K562 (cell line): ENCODE measurements around the gene MB21D2. TPM values are rescaled to one million over a fixed set of nuclear protein-coding genes. Genes with fewer than 3 reads are reported as not detected.

ENCODE experiments used
- ATAC-seq: fragments of 200-7000 bp; cut with Tn5 transposase; 3 replicates; pipeline ENCODE4 v1.9.1; 2020; ENCODE audit warnings: moderate library complexity
- BruUV-seq: library from RNA; stranded (reverse); fragments of 400-500 nt; replicated peaks from 2 replicates; lab custom pipeline; 2021; lab: Mats Ljungman, UMichigan
- CTCF ChIA-PET: fragments of 300-600 bp; formaldehyde crosslinking; extraction: SDS; loops from one replicate; lab custom pipeline; 2021; ENCODE audit warnings: low intra/inter-chr PET ratio; lab: Yijun Ruan, JAX
- POLR2A ChIA-PET: fragments of 300-600, 350-650 bp; sonication (Branson Sonifier 250); formaldehyde crosslinking; extraction: SDS; loops from one replicate; lab custom pipeline; 2021; ENCODE audit warnings: antibody characterized with exemption, inconsistent platforms; lab: Yijun Ruan, JAX
- DNase-seq, 4 experiments: peaks; one replicate each; pipeline versions ENCODE4 v3.0.0 to v3.0.0-alpha.2; 2011 to 2018; ENCODE audit warnings: low spot score in 3 of 4, mixed read lengths in 3 of 4; ENCODE audit errors: extremely low read depth in 1 of 4
- FAIRE-seq: peaks from 2 replicates; lab custom pipeline; 2011; peaks lifted over from hg19 to GRCh38; lab: Jason Lieb, UNC
- H2AFZ ChIP-seq: 2 replicates; pipeline ENCODE4 v1.6.0; 2011; ENCODE audit warnings: low read depth, low read length, control low read depth, inconsistent platforms
- H3K27ac ChIP-seq: fragments of 200-600 bp; 3 replicates; pipeline ENCODE4 v1.8.0; 2011; ENCODE audit warnings: low read depth, mild to moderate bottlenecking, control low read depth, inconsistent platforms, low read length, moderate library complexity, mixed read lengths; ENCODE audit errors: extremely low read depth
- H3K27me3 ChIP-seq, 2 experiments: fragments of 300-600 bp in 1 of 2; 2 replicates in 1 of 2; 3 replicates in 1 of 2; pipeline versions ENCODE4 v1.6.0 to v1.8.0; 2011; ENCODE audit warnings: inconsistent platforms in 2 of 2, low read length in 2 of 2, mild to moderate bottlenecking in 1 of 2, mixed read lengths in 1 of 2, moderate library complexity in 1 of 2; ENCODE audit not compliant: control insufficient read depth in 2 of 2, insufficient read depth in 2 of 2
- H3K36me3 ChIP-seq: fragments of 300-600 bp; 3 replicates; pipeline ENCODE4 v1.8.0; 2011; ENCODE audit warnings: mild to moderate bottlenecking, low read length, inconsistent platforms; ENCODE audit not compliant: control insufficient read depth, insufficient read depth
- H3K4me1 ChIP-seq, 2 experiments: fragments of 200-600 bp in 1 of 2; replicated peaks in 1 of 2; 2 replicates in 1 of 2; 3 replicates in 1 of 2; pipeline versions ENCODE4 v1.5.1 to v1.8.0; 2011; ENCODE audit warnings: inconsistent platforms in 2 of 2, low read length in 2 of 2, mild to moderate bottlenecking in 1 of 2, mixed read lengths in 1 of 2, moderate library complexity in 1 of 2; ENCODE audit not compliant: control insufficient read depth in 2 of 2, insufficient read depth in 2 of 2
- H3K4me2 ChIP-seq: 2 replicates; pipeline ENCODE4 v1.6.1; 2011; ENCODE audit warnings: low read length, control low read depth, inconsistent platforms, mixed read lengths; ENCODE audit not compliant: insufficient read depth
- H3K4me3 ChIP-seq: fragments of 200-600 bp; sonication (generic), shearing (Covaris generic); 2 replicates; pipeline ENCODE4 v1.5.1; 2016; ENCODE audit warnings: control low read depth, inconsistent platforms
- H3K79me2 ChIP-seq: fragments of 200-600 bp; 3 replicates; pipeline ENCODE4 v1.8.0; 2011; ENCODE audit warnings: low read length, inconsistent platforms; ENCODE audit not compliant: control insufficient read depth, insufficient read depth
- H3K9ac ChIP-seq, 2 experiments: 2 replicates each; pipeline versions ENCODE4 v1.6.0 to v1.6.1; 2011; ENCODE audit warnings: low read depth in 2 of 2, low read length in 2 of 2, control low read depth in 1 of 2, inconsistent platforms in 1 of 2, mild to moderate bottlenecking in 1 of 2, mixed read lengths in 1 of 2; ENCODE audit not compliant: insufficient read depth in 1 of 2
- H3K9me1 ChIP-seq: one replicate; pipeline ENCODE4 v1.6.0; 2011; ENCODE audit warnings: inconsistent platforms, mild to moderate bottlenecking, low read length, moderate library complexity; ENCODE audit not compliant: control insufficient read depth, insufficient read depth
- H3K9me3 ChIP-seq: replicated peaks from 2 replicates; pipeline ENCODE4 v1.5.1; 2011; ENCODE audit warnings: low read depth, low read length, inconsistent platforms; ENCODE audit not compliant: control insufficient read depth, insufficient read depth
- H4K20me1 ChIP-seq: replicated peaks from 2 replicates; pipeline ENCODE4 v1.6.1; 2011; ENCODE audit warnings: low read length, inconsistent platforms, mixed read lengths; ENCODE audit not compliant: control insufficient read depth, insufficient read depth
- CBFA2T3 ChIP-seq: fragments of 450-650 bp; IDR thresholded peaks from 2 replicates; pipeline ENCODE4 v1.6.1; 2017
- NCOR1 ChIP-seq: fragments of 450-650 bp; IDR thresholded peaks from 2 replicates; pipeline ENCODE4 v1.6.1; 2016; ENCODE audit warnings: mild to moderate bottlenecking, moderate library complexity
- NFE2L1 ChIP-seq: fragments of 450-650 bp; IDR thresholded peaks from 2 replicates; pipeline ENCODE4 v1.6.1; 2016; ENCODE audit warnings: missing genetic modification characterization, low read depth, mild to moderate bottlenecking, missing compliant biosample characterization, moderate library complexity, borderline replicate concordance
- NR1H2 ChIP-seq: sonication (generic); formaldehyde crosslinking; IDR thresholded peaks from 2 replicates; pipeline ENCODE4 v1.4.0; 2020; ENCODE audit warnings: mild to moderate bottlenecking, missing genetic modification reagents
- TCF3 ChIP-seq: sonication (generic); formaldehyde crosslinking; IDR thresholded peaks from 2 replicates; pipeline ENCODE4 v1.4.0; 2020; ENCODE audit warnings: mild to moderate bottlenecking, missing genetic modification reagents
- TCF7L2 ChIP-seq: fragments of 150-350 bp; IDR thresholded peaks from 2 replicates; pipeline ENCODE4 v1.6.1; 2016; ENCODE audit warnings: low read depth, mild to moderate bottlenecking, low read length, moderate library complexity
- TFAM ChIP-seq: fragments of 250-450 bp; sonication (Bioruptor Pico); conservative IDR thresholded peaks from 2 replicates; pipeline ENCODE4 v1.5.0; 2021; ENCODE audit warnings: mild to moderate bottlenecking, moderate library complexity
- TGIF2 ChIP-seq: sonication (generic); formaldehyde crosslinking; IDR thresholded peaks from 2 replicates; pipeline ENCODE4 v1.8.1; 2022; ENCODE audit warnings: mild to moderate bottlenecking, missing genetic modification reagents, moderate library complexity
- ZNF561 ChIP-seq: fragments of 450-650 bp; formaldehyde crosslinking; conservative IDR thresholded peaks from 2 replicates; pipeline ENCODE4 v1.4.0; 2020; ENCODE audit warnings: mild to moderate bottlenecking, moderate library complexity
- ZNF778 ChIP-seq: fragments of 450-650 bp; formaldehyde crosslinking; IDR thresholded peaks from 2 replicates; pipeline ENCODE4 v1.4.0; 2020; ENCODE audit warnings: mild to moderate bottlenecking, moderate library complexity
- WGBS: fragments of 100-300 bp; shearing (Covaris generic); methylation state at CpG from one replicate; pipeline ENCODE4 v1.1.6; 2016; ENCODE audit warnings: low coverage, mixed read lengths; ENCODE audit not compliant: insufficient coverage; ENCODE audit errors: missing lambda C conversion rate; 5-methylcytosine and 5-hydroxymethylcytosine counted together
- in situ Hi-C: fragments of 300-500 bp; cut with MboI; formaldehyde crosslinking; loops from 4 replicates; pipeline ENCODE4 v1.15.0; 2018; ENCODE audit warnings: inconsistent platforms, mixed read lengths
- intact Hi-C: fragments of 100-400 bp; cut with micrococcal nuclease; formaldehyde crosslinking; loops from 2 replicates; pipeline ENCODE4 v1.14.2; 2022
- polyA plus RNA-seq, 8 experiments: library from polyadenylated mRNA; depleted of rRNA in 4 of 8; stranded (reverse) in 5 of 8; unstranded in 3 of 8; fragments of >200 nt; fragmentation: Nextera tagmentation in 2 of 8; fragmentation: Illumina TruSeq in 1 of 8; extraction: Ambion mirVana in 2 of 8; extraction: Trizol in 1 of 8; gene quantifications; 2 replicates each; pipeline versions ENCODE4 v1.2.1 to v1.2.3, GENCODE V29; 2011 to 2014; ENCODE audit warnings: inconsistent platforms in 1 of 8, missing spikeins in 1 of 8
- total RNA-seq, 7 experiments: library from RNA; depleted of rRNA in 6 of 7; stranded (reverse); fragments of >200 nt in 6 of 7; fragmentation: Illumina TruSeq in 2 of 7; extraction: Trizol in 2 of 7; gene quantifications; 2 replicates each; pipeline versions ENCODE4 v1.2.1 to v1.2.3, GENCODE V29; 2011 to 2021; ENCODE audit warnings: low replicate concordance in 1 of 7
- TF ChIP-seq, protein P1 (sequence below), 3 experiments: IDR thresholded peaks in 2 of 3; conservative IDR thresholded peaks in 1 of 3; 2 replicates each; pipeline ENCODE4 v1.5.1; 2011 to 2012; ENCODE audit warnings: low read length in 3 of 3, mild to moderate bottlenecking in 3 of 3, control low read depth in 2 of 3, improper control_type of control experiment in 1 of 3, inconsistent platforms in 1 of 3, low read depth in 1 of 3, mixed read lengths in 1 of 3, moderate library complexity in 1 of 3; ENCODE audit not compliant: insufficient read depth in 2 of 3
- TF ChIP-seq, protein P2 (sequence below): fragments of 200-800 bp; sonication (Bioruptor generic); IDR thresholded peaks from 2 replicates; pipeline ENCODE4 v1.6.1; 2017; ENCODE audit warnings: missing genetic modification characterization, missing compliant biosample characterization
- TF ChIP-seq, protein P3 (sequence below): IDR thresholded peaks from 2 replicates; pipeline ENCODE4 v1.6.1; 2011; ENCODE audit warnings: borderline replicate concordance, low read depth, mild to moderate bottlenecking, moderate library complexity, low read length; ENCODE audit not compliant: insufficient read depth, poor library complexity, severe bottlenecking
- TF ChIP-seq, protein P4 (sequence below), 2 experiments: fragments of 450-650 bp in 1 of 2; sonication (generic) in 1 of 2; formaldehyde crosslinking; conservative IDR thresholded peaks; 2 replicates each; pipeline versions ENCODE4 v1.4.0 to v1.8.1; 2020 to 2022; ENCODE audit warnings: mild to moderate bottlenecking in 1 of 2, missing genetic modification reagents in 1 of 2

Gene MB21D2
- total and polyA plus RNA-seq, 9 of the 15 experiments (the other 6 are each of a cell fraction or from before 2014, with no cell fraction given): 0.01 TPM; not detected in 8

DNA sequence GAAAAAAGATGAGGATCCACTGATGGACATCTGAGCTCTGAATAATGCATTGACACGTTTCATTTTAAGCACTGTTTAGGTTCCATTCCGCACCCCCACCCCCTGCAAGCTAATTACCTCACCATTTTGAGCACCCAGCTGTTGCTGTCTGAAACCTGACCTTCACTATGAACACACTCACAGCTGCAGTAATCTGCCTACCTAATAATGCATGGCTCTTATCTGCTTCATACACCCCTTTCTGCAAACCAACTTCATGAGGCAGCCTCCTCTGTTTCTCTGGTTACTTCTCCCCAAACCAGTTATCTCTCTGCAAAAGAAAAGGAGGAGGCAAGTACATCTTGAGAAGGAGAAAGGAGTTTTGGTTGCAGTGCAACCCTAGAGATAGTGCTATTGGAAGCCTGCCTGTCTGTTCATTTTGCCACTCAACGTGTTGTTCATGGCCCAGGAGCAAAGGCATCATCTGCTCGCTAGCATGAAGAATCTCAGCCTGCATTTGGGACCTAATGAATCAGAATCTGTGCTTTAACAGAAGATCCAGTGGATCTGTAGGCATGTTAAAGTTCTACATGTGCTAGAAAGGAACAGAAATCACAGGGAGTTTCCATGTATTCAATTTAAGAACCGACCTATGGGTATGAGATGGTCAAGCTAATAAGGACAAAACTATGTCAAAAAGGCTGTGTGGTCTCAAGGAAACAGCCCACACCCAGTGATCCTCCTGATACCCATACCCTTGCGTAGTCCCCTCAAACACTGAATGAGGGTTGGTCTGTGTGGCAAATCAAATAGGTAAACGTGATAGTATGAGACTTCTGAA, 87.2 kb downstream of the MB21D2 start:
- ATAC-seq: no peak
- Histone ChIP-seq H3K27me3 (no peaks in the 10 kb centered on the region), H4K20me1 (no peaks in the 10 kb centered on the region; the same call in 1 of the 2 replicates), H3K27ac (no peak overlapping the region), H3K4me2 (no peak overlapping the region), H2AFZ (no peak overlapping the region), H3K4me3 (no peak overlapping the region), H3K9me3 (no peaks in the 10 kb centered on the region), H3K9me1 (no peaks in the 10 kb centered on the region), H3K36me3 (no peaks in the 10 kb centered on the region), H3K4me1 (no peaks in the 10 kb centered on the region), H3K9ac (no peak overlapping the region), H3K79me2 (no peaks in the 10 kb centered on the region)
- under 1% methylated on average over 7 of the region's 7 CpGs for WGBS
- no peak for FAIRE-seq
- CTCF ChIA-PET: no interaction called here
- intact Hi-C loops (no loop called here), in situ Hi-C loops (no loop called here)
- no TSS peak for BruUV-seq
- POLR2A ChIA-PET: no interaction called here
- peak in 1 of 4 experiments; percentile 13 for DNase-seq
- TF ChIP-seq NFE2L1 (tag) (no peak), TCF3 (CRISPR knock-in tag) (peak; percentile 33; the same call in 1 of the 2 replicates), NR1H2 (CRISPR knock-in tag) (no peak), TGIF2 (CRISPR knock-in tag) (no peak), ZNF778 (CRISPR knock-in tag) (no peak), TCF7L2 (no peak), NCOR1 (peak; percentile 27; the same call in 1 of the 2 replicates), TFAM (CRISPR knock-in tag) (no peak), CBFA2T3 (peak; percentile 81), ZNF561 (CRISPR knock-in tag) (no peak)
- TF ChIP-seq, protein P1, sequence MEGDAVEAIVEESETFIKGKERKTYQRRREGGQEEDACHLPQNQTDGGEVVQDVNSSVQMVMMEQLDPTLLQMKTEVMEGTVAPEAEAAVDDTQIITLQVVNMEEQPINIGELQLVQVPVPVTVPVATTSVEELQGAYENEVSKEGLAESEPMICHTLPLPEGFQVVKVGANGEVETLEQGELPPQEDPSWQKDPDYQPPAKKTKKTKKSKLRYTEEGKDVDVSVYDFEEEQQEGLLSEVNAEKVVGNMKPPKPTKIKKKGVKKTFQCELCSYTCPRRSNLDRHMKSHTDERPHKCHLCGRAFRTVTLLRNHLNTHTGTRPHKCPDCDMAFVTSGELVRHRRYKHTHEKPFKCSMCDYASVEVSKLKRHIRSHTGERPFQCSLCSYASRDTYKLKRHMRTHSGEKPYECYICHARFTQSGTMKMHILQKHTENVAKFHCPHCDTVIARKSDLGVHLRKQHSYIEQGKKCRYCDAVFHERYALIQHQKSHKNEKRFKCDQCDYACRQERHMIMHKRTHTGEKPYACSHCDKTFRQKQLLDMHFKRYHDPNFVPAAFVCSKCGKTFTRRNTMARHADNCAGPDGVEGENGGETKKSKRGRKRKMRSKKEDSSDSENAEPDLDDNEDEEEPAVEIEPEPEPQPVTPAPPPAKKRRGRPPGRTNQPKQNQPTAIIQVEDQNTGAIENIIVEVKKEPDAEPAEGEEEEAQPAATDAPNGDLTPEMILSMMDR (IDR thresholded peaks at IDR 0.05 in 2 of 3, conservative IDR thresholded peaks at IDR 0.05 in 1 of 3; ENCODE audit: insufficient read depth in 2 of 3, low read depth in 1 of 3, low read length in 3 of 3): no peak
- TF ChIP-seq, protein P2, sequence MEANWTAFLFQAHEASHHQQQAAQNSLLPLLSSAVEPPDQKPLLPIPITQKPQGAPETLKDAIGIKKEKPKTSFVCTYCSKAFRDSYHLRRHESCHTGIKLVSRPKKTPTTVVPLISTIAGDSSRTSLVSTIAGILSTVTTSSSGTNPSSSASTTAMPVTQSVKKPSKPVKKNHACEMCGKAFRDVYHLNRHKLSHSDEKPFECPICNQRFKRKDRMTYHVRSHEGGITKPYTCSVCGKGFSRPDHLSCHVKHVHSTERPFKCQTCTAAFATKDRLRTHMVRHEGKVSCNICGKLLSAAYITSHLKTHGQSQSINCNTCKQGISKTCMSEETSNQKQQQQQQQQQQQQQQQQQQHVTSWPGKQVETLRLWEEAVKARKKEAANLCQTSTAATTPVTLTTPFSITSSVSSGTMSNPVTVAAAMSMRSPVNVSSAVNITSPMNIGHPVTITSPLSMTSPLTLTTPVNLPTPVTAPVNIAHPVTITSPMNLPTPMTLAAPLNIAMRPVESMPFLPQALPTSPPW: no peak
- TF ChIP-seq, protein P3, sequence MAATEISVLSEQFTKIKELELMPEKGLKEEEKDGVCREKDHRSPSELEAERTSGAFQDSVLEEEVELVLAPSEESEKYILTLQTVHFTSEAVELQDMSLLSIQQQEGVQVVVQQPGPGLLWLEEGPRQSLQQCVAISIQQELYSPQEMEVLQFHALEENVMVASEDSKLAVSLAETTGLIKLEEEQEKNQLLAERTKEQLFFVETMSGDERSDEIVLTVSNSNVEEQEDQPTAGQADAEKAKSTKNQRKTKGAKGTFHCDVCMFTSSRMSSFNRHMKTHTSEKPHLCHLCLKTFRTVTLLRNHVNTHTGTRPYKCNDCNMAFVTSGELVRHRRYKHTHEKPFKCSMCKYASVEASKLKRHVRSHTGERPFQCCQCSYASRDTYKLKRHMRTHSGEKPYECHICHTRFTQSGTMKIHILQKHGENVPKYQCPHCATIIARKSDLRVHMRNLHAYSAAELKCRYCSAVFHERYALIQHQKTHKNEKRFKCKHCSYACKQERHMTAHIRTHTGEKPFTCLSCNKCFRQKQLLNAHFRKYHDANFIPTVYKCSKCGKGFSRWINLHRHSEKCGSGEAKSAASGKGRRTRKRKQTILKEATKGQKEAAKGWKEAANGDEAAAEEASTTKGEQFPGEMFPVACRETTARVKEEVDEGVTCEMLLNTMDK: no peak
- TF ChIP-seq, protein P4, sequence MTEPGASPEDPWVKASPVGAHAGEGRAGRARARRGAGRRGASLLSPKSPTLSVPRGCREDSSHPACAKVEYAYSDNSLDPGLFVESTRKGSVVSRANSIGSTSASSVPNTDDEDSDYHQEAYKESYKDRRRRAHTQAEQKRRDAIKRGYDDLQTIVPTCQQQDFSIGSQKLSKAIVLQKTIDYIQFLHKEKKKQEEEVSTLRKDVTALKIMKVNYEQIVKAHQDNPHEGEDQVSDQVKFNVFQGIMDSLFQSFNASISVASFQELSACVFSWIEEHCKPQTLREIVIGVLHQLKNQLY (CRISPR knock-in tag; conservative IDR thresholded peaks at IDR 0.05): no peak
